GM20431 (cell line): ENCODE results near the gene JARID2.
"Not testable (repeated sequence)": the region's sequence is repeated elsewhere in the genome, so short reads cannot be mapped to it uniquely, and the experiment has no call there.

ENCODE experiments used
- in situ Hi-C: fragments of 300-500 bp; cut with MseI, MboI; formaldehyde crosslinking; loops from one replicate; pipeline ENCODE4 v1.15.0; 2020; ENCODE audit warnings: low sequenced_read_pairs; ENCODE audit not compliant: unreplicated experiment

Gene JARID2

GRCh38 chr6:15539722-15540270, 293.9 kb downstream of the JARID2 start:
- in situ Hi-C loops, result no loop called here

- in situ Hi-C loops, result not testable (repeated sequence)
These were observed 297.6 kb downstream of the JARID2 start for GRCh38 chr6:15543332-15543917.

GRCh38 chr6:15544321-15544900, 298.5 kb downstream of the JARID2 start:
- in situ Hi-C loops, result no loop called here

- in situ Hi-C loops, result no loop called here
These were observed 300.7 kb downstream of the JARID2 start for GRCh38 chr6:15546591-15546990.

- in situ Hi-C loops, result no loop called here
These were observed 301.5 kb downstream of the JARID2 start for GRCh38 chr6:15547400-15547799.

- in situ Hi-C loops, result no loop called here
These were observed 303.5 kb downstream of the JARID2 start for GRCh38 chr6:15549371-15549770.

GRCh38 chr6:15550546-15551123, 304.8 kb downstream of the JARID2 start:
- in situ Hi-C loops, result no loop called here

GRCh38 chr6:15551262-15551661, 305.4 kb downstream of the JARID2 start:
- in situ Hi-C loops, result no loop called here

GRCh38 chr6:15551798-15552197, 305.9 kb downstream of the JARID2 start:
- in situ Hi-C loops, result no loop called here

GRCh38 chr6:15553031-15553430, 307.2 kb downstream of the JARID2 start:
- in situ Hi-C loops, result no loop called here

- in situ Hi-C loops, result no loop called here
These were observed 307.9 kb downstream of the JARID2 start for GRCh38 chr6:15553736-15554294.

GRCh38 chr6:15554728-15555100, 308.8 kb downstream of the JARID2 start:
- in situ Hi-C loops, result no loop called here

- in situ Hi-C loops, result no loop called here
These were observed 309.5 kb downstream of the JARID2 start for GRCh38 chr6:15555101-15556038.

GRCh38 chr6:15556711-15557110, 310.8 kb downstream of the JARID2 start:
- in situ Hi-C loops, result no loop called here

GRCh38 chr6:15557174-15557573, 311.3 kb downstream of the JARID2 start:
- in situ Hi-C loops, result no loop called here

- in situ Hi-C loops, result no loop called here
These were observed 314.8 kb downstream of the JARID2 start for GRCh38 chr6:15560713-15561112.

- in situ Hi-C loops, result no loop called here
These were observed 315.8 kb downstream of the JARID2 start for GRCh38 chr6:15561447-15562199.

- in situ Hi-C loops, result no loop called here
These were observed 317.1 kb downstream of the JARID2 start for GRCh38 chr6:15562977-15563376.
